Endothelial cell of umbilical vein (primary cell): ENCODE measurements around the gene ETV6. TPM values are rescaled to one million over a fixed set of nuclear protein-coding genes. Genes with fewer than 3 reads are reported as not detected.

Experiments used
- BruUV-seq: library from RNA; stranded (reverse); fragments of 400-500 nt; replicated peaks from 2 replicates; lab custom pipeline; 2021; lab: Mats Ljungman, UMichigan
- CTCF ChIA-PET: fragments of 300-600, 350-600 bp; sonication (Branson Sonifier 250); formaldehyde crosslinking; loops from one replicate; lab custom pipeline; 2021; ENCODE audit warnings: antibody characterized with exemption, inconsistent platforms; lab: Charles Lee
- POLR2A ChIA-PET: fragments of 300-600, 350-600 bp; sonication (Branson Sonifier 250); formaldehyde crosslinking; loops from one replicate; lab custom pipeline; 2021; ENCODE audit warnings: antibody characterized with exemption, inconsistent platforms; lab: Charles Lee
- DNase-seq: peaks from one replicate; pipeline ENCODE4 v3.0.0-alpha.2; 2011; ENCODE audit warnings: low read depth, low spot score
- FAIRE-seq: peaks from 2 replicates; lab custom pipeline; 2011; peaks lifted over from hg19 to GRCh38; lab: Jason Lieb, UNC
- H2AFZ ChIP-seq: 2 replicates; pipeline ENCODE4 v1.6.0; 2012; ENCODE audit warnings: low read depth, low read length, control low read depth, inconsistent platforms
- H3K27ac ChIP-seq: 2 replicates; pipeline ENCODE4 v1.5.1; 2011; ENCODE audit warnings: low read depth, mild to moderate bottlenecking, control low read depth, low read length, moderate library complexity; ENCODE audit not compliant: insufficient read depth
- H3K27me3 ChIP-seq, 2 experiments: 2 replicates each; pipeline versions ENCODE4 v1.6.0 to v1.6.1; 2011; ENCODE audit warnings: low read length in 2 of 2, mixed read lengths in 1 of 2; ENCODE audit not compliant: control insufficient read depth in 2 of 2, insufficient read depth in 2 of 2
- H3K36me3 ChIP-seq, 2 experiments: 2 replicates in 1 of 2; 3 replicates in 1 of 2; pipeline ENCODE4 v1.5.1; 2011; ENCODE audit warnings: low read length in 2 of 2, mild to moderate bottlenecking in 1 of 2, moderate library complexity in 1 of 2; ENCODE audit not compliant: control insufficient read depth in 2 of 2, insufficient read depth in 2 of 2; ENCODE audit errors: extremely low read depth in 1 of 2
- H3K4me1 ChIP-seq: 3 replicates; pipeline ENCODE4 v1.5.1; 2011; ENCODE audit warnings: mild to moderate bottlenecking, low read length; ENCODE audit not compliant: control insufficient read depth, insufficient read depth; ENCODE audit errors: extremely low read depth
- H3K4me2 ChIP-seq: 2 replicates; pipeline ENCODE4 v1.6.1; 2011; ENCODE audit warnings: low read length, control low read depth, mixed read lengths; ENCODE audit not compliant: insufficient read depth
- H3K4me3 ChIP-seq, 3 experiments: fragments of 200-600 bp in 1 of 3; sonication (generic), shearing (Covaris generic) in 1 of 3; replicated peaks in 1 of 3; 2 replicates each; pipeline ENCODE4 v1.5.1; 2011 to 2016; ENCODE audit warnings: control low read depth in 3 of 3, low read length in 3 of 3, mild to moderate bottlenecking in 2 of 3, inconsistent platforms in 1 of 3, low read depth in 1 of 3, moderate library complexity in 1 of 3; ENCODE audit not compliant: insufficient read depth in 1 of 3
- H3K79me2 ChIP-seq: 2 replicates; pipeline ENCODE4 v1.6.0; 2012; ENCODE audit warnings: low read length, inconsistent platforms; ENCODE audit not compliant: control insufficient read depth, insufficient read depth
- H3K9ac ChIP-seq: replicated peaks from 2 replicates; pipeline ENCODE3; 2011; ENCODE audit warnings: low read length, control low read depth; ENCODE audit not compliant: insufficient read depth; ENCODE audit errors: extremely low read depth
- H3K9me1 ChIP-seq: replicated peaks from 3 replicates; pipeline ENCODE4 v1.6.0; 2011; ENCODE audit warnings: mild to moderate bottlenecking, low read length; ENCODE audit not compliant: control insufficient read depth, insufficient read depth; ENCODE audit errors: extremely low read depth
- H3K9me3 ChIP-seq: replicated peaks from 2 replicates; pipeline ENCODE4 v1.5.1; 2012; ENCODE audit warnings: low read length, inconsistent platforms; ENCODE audit not compliant: control insufficient read depth, insufficient read depth
- H4K20me1 ChIP-seq: replicated peaks from 2 replicates; pipeline ENCODE3; 2011; ENCODE audit warnings: mild to moderate bottlenecking, low read length; ENCODE audit not compliant: control insufficient read depth, insufficient read depth; ENCODE audit errors: extremely low read depth
- EZH2 ChIP-seq: IDR thresholded peaks from 2 replicates; pipeline ENCODE4 v1.6.1; 2012; ENCODE audit warnings: borderline replicate concordance, low read depth, mild to moderate bottlenecking, moderate library complexity, low read length, inconsistent platforms; ENCODE audit not compliant: severe bottlenecking
- FOS ChIP-seq: IDR thresholded peaks from 2 replicates; pipeline ENCODE4 v1.6.1; 2011; ENCODE audit warnings: mild to moderate bottlenecking, low read length, moderate library complexity, borderline replicate concordance; ENCODE audit not compliant: insufficient read depth
- JUN ChIP-seq: IDR thresholded peaks from 2 replicates; pipeline ENCODE4 v1.6.1; 2011; ENCODE audit warnings: borderline replicate concordance, low read depth; ENCODE audit not compliant: insufficient read length, insufficient read depth
- MYC ChIP-seq: IDR thresholded peaks from one replicate; pipeline ENCODE4 v1.6.1; 2011; ENCODE audit warnings: mild to moderate bottlenecking, low read depth, low read length
- POLR2A ChIP-seq: IDR thresholded peaks from 2 replicates; pipeline ENCODE4 v1.6.1; 2012; ENCODE audit warnings: low read depth, mild to moderate bottlenecking, control low read depth, low read length
- POLR2AphosphoS5 ChIP-seq: IDR thresholded peaks from 2 replicates; pipeline ENCODE4 v1.6.1; 2012; ENCODE audit warnings: low read depth, mild to moderate bottlenecking, control low read depth, low read length, moderate library complexity; ENCODE audit not compliant: insufficient read depth
- dilution Hi-C: fragments of 300-500 bp; cut with MboI; formaldehyde crosslinking; loops from one replicate; pipeline ENCODE4 v1.15.0; 2019; ENCODE audit warnings: low sequenced_read_pairs; ENCODE audit not compliant: extremely low pct_ligation_motif_present
- intact Hi-C: fragments of 100-400 bp; cut with micrococcal nuclease; formaldehyde crosslinking; loops from one replicate; pipeline ENCODE4 v1.10.0; 2022
- polyA plus RNA-seq, 4 experiments: library from polyadenylated mRNA; depleted of rRNA in 3 of 4; stranded (reverse) in 3 of 4; unstranded in 1 of 4; fragments of >200 nt; gene quantifications; 2 replicates each; pipeline versions ENCODE4 v1.2.1 to v1.2.3, GENCODE V29; 2011 to 2012; ENCODE audit warnings: missing spikeins in 1 of 4
- total RNA-seq: library from RNA; stranded (reverse); gene quantifications from 2 replicates; pipeline ENCODE4 v1.2.3, GENCODE V29; 2021
- TF ChIP-seq, protein P1 (sequence below), 2 donors: IDR thresholded peaks; 1 replicate in 1 of 2; 2 replicates in 1 of 2; pipeline ENCODE4 v1.5.1; 2011; ENCODE audit warnings: low read length in 2 of 2, mild to moderate bottlenecking in 2 of 2, moderate library complexity in 2 of 2, control low read depth in 1 of 2, inconsistent platforms in 1 of 2, low read depth in 1 of 2; ENCODE audit not compliant: insufficient read depth in 1 of 2; ENCODE audit errors: extremely low read depth in 1 of 2
- TF ChIP-seq, protein P2 (sequence below): IDR thresholded peaks from 2 replicates; pipeline ENCODE4 v1.6.1; 2011; ENCODE audit not compliant: insufficient read depth, insufficient read length

ETV6 gene
- total and polyA plus RNA-seq, 2 donors (not counting 3 experiments of a cell fraction or from before 2014, with no cell fraction given), result 15.9 to 57.1 TPM

DNA sequence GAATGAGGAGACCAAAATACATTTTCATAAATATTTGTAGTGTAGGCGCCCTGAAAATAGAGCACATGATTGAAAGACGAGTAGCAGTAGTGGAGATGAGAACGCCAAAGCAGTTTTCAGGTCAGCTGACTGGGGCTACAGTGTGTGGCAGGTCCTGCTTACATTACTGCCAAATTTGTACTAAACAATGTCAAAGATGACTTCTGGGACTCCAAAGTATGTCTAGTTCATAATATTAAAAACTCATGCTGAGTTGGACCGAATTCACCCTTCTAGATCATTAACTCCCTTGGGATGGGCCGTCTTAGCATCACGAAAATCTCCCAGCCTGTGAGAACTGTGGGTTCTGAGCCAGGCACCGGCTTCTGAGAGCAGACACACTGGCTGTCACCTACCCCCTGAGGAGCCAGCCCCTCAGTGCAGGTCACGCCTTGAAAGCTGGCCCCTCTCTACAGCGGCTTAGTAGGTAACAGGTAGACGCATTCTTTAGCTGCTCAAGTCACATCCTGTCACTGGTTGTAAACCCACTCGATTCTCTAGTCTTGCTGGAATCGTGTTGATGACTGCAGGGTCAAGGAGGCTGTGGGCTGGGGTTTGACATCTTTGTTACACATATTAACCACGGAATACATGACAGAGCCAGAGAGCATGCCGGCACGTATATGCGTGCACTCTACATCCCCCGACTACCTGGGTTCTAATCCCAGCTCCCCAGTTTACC lies 210.4 kb downstream of the ETV6 start:
- intact Hi-C loops (loop anchor here (5.0 kb wide), 1 partner anchor 143 kb away; no protein-coding TSS in a partner anchor), dilution Hi-C loops (no loop called here)
- Histone ChIP-seq H3K79me2 (no peaks in the 10 kb centered on the region), H3K36me3 (peaks cover 3 to 14% of the 10 kb centered on the region in 2 experiments), H3K27ac (no peak overlapping the region), H3K4me2 (no peak overlapping the region), H3K4me1 (peaks cover 52% of the 10 kb centered on the region), H4K20me1 (no peaks in the 10 kb centered on the region), H3K9me3 (no peaks in the 10 kb centered on the region), H3K9me1 (no peaks in the 10 kb centered on the region), H3K4me3 (no peak overlapping the region), H3K27me3 (no peaks in the 10 kb centered on the region), H3K9ac (no peak overlapping the region), H2AFZ (no peak overlapping the region)
- TF ChIP-seq, protein P1, sequence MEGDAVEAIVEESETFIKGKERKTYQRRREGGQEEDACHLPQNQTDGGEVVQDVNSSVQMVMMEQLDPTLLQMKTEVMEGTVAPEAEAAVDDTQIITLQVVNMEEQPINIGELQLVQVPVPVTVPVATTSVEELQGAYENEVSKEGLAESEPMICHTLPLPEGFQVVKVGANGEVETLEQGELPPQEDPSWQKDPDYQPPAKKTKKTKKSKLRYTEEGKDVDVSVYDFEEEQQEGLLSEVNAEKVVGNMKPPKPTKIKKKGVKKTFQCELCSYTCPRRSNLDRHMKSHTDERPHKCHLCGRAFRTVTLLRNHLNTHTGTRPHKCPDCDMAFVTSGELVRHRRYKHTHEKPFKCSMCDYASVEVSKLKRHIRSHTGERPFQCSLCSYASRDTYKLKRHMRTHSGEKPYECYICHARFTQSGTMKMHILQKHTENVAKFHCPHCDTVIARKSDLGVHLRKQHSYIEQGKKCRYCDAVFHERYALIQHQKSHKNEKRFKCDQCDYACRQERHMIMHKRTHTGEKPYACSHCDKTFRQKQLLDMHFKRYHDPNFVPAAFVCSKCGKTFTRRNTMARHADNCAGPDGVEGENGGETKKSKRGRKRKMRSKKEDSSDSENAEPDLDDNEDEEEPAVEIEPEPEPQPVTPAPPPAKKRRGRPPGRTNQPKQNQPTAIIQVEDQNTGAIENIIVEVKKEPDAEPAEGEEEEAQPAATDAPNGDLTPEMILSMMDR (IDR thresholded peaks at IDR 0.05; ENCODE audit: extremely low read depth in 1 of 2, insufficient read depth in 1 of 2, low read depth in 1 of 2, low read length in 2 of 2), result no peak
- TF ChIP-seq POLR2A (no peak), FOS (no peak), JUN (no peak), MYC (no peak), POLR2AphosphoS5 (no peak), EZH2 (no peak)
- TF ChIP-seq, protein P2, sequence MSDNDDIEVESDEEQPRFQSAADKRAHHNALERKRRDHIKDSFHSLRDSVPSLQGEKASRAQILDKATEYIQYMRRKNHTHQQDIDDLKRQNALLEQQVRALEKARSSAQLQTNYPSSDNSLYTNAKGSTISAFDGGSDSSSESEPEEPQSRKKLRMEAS, result no peak
- FAIRE-seq, result no peak
- no peak for DNase-seq
- POLR2A ChIA-PET, result no interaction called here
- BruUV-seq, result no TSS peak
- CTCF ChIA-PET, result interaction anchor here (1.8 kb wide), 1 partner anchor 278 kb away, joined by 4 read pairs; no protein-coding TSS in a partner anchor
